Posterior cingulate gyrus (tissue), 11 donors: Measurements from ENCODE around the gene DHPS.

Experiments used
- DNase-seq, 10 donors: peaks; one replicate each; pipeline versions ENCODE4 v3.0.0 to v3.0.0-alpha.2; 2020 to 2021; ENCODE audit warnings: mixed read lengths in 3 of 10
- intact Hi-C: fragments of 100-400 bp; cut with DNase I; formaldehyde crosslinking; loops from one replicate; pipeline ENCODE4 v1.15.1; 2023

The DHPS gene

DNA sequence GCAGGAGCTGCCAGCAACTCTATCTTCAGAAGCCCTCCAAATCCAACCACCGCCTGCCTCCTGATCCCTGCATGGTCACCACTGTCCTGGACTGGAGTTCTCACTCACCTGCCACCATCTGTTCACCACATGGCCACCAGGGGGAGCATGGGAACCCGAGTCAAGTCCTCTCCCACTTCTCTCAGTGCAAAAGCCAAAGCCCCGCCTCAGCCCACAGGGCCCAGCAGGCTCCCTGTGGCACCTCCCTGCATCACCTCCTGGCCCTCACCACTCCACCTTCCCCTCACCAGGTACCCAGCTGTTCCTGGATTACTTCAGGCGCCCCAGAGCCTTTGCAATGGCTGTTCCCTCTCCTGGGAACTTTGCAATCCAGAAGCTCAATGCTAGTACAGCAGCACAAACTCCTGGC lies 5.3 kb downstream of the DHPS start:
- intact Hi-C loops = no loop called here
- peak; percentile 65 to 96 (median 84) for DNase-seq

DNA sequence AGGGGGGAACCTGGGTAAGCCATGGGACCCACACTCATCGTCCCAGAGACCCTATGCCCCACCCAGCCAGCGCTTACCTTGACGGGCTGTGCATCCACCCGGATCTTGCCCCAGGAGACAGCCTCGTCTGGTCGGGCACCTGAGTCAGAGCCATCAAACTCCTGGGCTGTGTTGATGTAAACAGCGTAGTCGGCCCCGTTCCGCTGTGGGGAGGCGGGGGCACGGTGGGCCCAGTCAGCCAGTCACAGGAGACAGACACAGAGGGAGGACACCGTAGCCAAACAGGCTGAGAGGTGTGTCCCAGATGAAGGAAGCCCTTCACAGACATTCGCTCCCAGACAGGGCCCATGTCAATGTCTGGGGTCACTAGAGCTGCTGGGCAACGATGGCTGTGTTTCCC lies 5.7 kb downstream of the DHPS start:
- intact Hi-C loops = no loop called here
- no peak for DNase-seq

DNA sequence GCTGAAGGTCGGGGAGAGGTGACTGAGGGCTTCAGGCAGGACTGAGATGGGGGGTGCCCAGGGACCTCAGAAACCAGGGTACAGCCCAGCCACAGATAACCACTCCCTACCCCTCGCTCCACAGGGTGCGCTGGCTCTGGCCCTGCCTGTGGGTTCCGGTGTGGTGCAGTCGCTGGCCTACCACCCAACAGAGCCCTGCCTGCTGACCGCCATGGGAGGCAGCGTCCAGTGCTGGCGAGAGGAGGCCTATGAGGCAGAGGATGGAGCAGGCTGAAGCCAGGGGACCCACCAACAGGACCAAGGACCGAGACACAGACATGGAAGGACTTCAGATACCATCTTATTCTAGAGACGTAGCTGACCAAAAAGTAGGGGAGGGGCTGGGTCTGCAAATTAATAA lies 6.3 kb downstream of the DHPS start:
- intact Hi-C loops = no loop called here
- no peak for DNase-seq

DNA sequence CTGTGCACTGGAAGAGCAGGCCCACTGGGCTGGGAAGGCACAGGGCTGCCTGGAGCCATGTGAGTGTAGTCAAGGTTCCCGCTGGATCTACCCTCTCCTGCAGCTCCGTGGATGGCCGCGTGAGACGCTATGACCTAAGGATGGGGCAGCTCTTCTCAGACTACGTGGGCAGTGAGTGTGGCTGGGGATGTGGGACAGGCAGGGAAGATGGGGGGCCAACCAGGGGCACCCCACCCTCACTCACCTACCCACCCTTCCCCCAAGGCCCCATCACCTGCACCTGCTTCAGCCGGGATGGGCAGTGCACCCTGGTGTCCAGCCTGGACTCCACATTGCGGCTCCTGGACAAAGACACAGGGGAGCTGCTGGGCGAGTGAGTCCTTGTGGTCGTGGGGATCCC lies 8.9 kb downstream of the DHPS start:
- intact Hi-C loops = loop anchor here (1.0 kb wide), 1 partner anchor 108 kb away; no protein-coding TSS in a partner anchor
- DNase-seq = no peak

DNA sequence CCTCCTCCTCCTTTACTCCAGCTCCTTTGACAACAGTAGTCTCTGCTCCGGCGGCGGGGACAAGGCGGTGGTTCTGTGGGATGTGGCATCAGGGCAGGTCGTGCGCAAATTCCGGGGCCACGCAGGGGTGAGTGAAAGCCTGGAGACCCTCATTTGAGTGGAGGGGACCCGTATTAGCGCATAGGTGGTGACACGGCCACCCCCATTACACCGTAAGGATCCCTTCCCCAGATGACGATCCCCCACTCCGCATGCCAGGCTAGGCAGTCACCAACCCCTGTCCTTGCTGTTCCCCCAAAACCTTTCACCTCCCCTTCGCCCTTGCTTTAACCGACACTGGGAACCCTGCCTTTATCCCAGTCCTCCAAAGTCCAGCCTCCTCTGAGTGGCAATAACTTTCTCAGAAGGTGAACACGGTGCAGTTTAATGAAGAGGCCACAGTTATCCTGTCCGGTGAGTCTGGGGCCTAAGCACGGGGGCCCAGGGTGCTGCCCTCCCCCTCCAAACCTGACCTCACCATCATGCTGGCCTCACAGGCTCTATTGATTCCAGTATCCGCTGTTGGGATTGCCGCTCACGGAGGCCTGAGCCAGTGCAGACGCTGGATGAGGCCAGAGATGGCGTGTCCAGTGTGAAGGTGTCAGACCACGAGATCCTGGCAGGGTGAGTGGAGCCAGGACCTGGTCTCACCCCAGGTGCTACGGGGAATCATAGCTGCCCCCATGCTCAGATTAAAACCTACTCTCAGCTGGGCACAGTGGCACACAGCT lies 11.3 kb downstream of the DHPS start:
- no peak for DNase-seq
- intact Hi-C loops = no loop called here

DNA sequence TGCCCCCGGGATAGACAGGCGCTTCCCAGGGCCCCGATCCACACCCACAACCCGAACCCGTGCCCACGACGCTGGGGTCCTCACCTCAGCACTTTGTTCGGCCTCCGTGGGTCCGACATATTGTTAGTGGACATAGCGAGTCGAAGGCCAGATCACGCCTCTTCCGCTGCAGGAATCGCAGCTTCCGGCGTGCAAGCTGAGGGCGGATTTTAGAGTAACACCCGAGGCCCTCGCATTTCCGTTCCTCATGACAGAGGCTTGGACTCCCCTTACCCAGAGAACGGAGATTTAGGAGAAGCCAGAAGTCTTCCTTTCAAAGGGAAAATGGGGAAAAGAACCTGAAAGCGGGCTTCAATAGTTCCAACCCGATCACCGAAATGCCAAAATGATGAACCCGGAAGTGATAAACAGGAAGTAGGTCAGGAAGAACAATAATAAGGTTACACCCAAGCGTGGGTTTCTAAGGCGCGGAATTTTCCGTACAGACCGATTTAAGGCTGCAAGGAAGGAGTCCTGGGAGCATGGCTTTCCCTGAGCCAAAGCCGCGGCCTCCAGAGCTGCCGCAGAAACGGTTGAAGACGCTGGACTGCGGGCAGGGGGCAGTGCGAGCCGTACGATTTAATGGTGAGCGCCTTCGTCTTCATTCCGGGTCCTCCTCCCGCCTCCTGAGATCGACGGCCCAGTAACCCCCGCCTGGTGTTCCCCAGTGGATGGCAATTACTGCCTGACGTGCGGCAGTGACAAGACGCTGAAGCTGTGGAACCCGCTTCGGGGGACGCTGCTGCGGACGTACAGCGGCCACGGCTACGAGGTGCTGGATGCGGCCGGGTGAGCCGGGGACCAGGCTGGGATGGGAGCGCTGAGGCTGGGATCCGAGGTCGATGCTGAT lies 12.2 kb downstream of the DHPS start:
- intact Hi-C loops = loop anchor here (1.0 kb wide), 1 partner anchor 12 kb away; the partner anchor contains the start of gene DHPS
- peak; percentile 70 to 97 (median 82) for DNase-seq

DNA sequence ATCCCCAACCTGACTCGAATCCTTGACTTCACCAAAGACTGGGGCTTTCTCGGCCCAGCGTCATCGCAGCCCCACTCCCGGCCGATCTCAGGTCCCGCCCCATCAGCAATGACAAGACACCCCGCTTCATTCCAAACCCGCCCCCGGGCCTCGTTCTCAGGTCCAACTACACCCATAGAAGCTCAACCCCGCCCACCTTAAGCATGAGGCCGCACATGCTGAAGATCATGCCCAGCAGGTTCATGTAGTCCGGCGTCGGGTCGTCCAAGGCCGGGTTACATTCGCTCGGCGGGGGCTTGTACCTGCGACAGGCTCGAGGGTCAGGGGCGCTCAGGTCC lies 12.8 kb downstream of the DHPS start:
- peak in 9 of 10 donors; percentile 25 to 93 (median 53) for DNase-seq
- intact Hi-C loops = loop anchor here (1.0 kb wide), 1 partner anchor 12 kb away; the partner anchor contains the start of gene DHPS

DNA sequence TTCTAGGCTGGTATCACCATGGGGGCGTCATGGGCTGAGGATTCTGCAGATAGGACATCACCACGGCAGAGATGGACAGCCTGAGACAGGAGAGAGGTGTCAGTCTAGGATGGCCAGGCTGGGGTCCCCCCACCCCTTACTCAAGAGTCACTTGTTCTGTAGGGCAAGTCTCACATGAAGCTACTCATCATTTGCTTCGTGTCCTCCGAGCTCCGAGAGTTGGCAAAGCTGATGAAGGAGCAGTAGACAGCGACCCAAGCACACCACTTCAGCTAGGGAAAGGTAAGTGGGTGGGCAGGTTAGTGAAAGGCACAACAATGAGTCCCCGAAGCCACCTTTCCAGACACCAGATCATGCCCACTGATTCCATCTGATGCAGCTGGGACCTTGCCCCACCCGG lies 13.3 kb downstream of the DHPS start:
- DNase-seq = no peak
- intact Hi-C loops = no loop called here

DNA sequence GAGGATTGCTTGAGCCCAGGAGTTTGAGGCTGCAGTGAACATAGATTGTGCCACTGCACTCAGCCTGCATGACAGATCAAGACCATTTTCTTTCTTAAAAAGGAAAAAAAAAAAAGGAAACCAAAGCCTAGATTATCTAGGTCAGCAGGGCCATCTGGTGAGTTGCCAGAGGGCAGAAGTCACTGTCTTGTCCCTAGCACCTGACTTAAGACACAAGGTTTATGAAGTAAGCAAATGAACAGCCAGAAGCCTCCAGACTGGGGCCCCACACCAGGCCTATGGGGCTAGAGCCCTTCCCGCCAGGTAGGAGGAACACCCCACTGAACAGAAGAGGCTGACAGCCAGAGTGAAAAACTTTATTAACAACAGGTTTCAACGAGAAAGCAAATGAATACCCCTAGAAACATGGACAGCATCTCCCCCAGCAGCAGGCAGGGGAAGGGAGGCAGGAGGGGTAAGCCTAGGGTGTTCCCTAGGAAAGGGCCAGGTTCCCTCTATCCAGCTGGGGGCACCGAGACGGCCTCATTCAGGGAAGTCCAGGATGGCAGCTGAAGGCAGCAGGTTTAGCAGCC lies 13.9 kb downstream of the DHPS start:
- intact Hi-C loops = no loop called here
- DNase-seq = no peak

DNA sequence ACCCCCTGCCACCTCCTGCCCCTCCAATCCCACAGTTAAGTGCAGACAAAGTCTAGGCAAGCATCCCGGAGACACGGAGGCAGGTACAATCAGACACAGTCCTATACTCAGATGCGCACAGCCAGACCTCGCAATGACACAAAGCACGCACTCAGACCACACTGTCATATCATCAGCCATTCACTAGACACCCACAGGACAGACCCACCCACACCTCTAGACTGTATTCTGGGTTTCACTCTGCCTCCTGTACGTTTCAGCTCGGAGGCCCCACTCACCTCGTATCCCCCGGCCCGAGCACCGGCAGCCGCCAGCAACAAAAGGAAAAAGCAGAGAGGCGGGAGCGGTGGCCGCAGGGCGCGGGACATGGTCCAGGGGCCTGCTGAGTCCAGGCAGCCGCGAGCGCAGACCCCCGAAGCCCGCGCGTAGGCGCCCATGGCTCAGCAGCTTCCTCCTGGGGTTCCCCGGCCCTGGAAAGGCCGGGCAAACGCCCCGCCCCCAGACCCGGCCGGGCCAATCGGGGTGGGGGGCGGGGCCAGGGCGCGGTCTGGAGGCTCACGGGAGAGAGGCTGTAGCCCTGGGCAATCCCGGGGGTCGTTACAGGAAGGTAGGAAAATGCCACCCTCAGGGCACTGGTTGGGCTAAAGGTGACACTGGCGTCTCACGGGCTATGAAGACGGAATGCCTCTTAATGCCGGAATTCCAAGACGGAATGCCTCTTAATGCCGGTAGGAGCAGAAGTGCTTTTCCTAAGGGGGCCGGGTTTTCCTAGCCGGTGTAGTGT lies 15.2 kb downstream of the DHPS start, which contains the start of the genes MAN2B1 and WDR83:
Gene MAN2B1, minus strand, starts transcription at position 478 of the 784 bp plus-strand sequence. Its CDS starts 41 bp downstream, at position 437.
Gene WDR83, plus strand, starts transcription at position 543 of the 784 bp plus-strand sequence. CDS start 2,984 bp downstream, outside the sequence.
- peak; percentile 47 to 95 (median 69) for DNase-seq
- intact Hi-C loops = no loop called here

DNA sequence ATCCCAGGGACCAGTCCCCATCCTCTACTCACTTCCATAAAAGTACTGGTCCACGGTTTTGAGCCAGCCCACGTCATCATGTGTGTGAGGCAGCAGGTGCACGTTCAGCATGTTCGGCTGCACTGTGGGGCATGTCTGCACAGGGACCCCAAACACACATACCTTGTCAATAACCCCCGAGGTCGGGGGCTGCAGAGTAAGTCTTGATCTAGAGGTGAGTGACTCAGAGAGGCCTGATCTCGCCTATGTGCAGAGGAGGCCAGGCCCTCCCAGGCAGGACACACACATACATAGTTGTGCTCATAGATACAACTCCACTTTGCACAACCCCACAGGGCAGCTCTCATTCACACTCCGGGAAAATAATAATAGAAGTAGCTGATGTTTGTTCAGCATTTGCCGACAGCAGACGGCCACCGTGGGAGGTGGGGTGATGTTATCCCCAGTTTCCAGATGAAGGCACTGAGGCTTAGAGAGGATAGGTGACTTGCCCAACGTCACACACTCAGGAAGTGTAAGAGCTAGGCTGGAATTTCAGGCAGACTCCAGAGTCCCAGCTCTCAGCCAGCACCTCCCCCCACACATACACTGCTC lies 15.9 kb downstream of the DHPS start:
- intact Hi-C loops = no loop called here
- DNase-seq = peak in 1 of 10 donors; percentile 75

DNA sequence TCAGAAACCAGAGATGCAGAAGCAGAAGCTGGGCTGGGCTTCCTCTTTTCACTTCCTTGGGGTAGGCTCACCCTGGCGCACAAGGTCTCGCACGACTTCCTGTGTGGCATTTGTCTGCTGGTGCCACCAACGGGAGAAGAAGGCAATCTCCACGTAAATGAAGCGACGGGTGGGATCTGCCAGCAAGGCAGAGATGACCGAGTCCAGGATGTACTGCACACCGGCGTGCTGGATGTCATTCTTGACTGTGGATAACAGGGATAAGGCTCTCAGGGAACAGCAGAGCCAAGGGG lies 16.5 kb downstream of the DHPS start:
- peak in 4 of 10 donors; percentile 13 to 86 (median 31) for DNase-seq
- intact Hi-C loops = no loop called here

DNA sequence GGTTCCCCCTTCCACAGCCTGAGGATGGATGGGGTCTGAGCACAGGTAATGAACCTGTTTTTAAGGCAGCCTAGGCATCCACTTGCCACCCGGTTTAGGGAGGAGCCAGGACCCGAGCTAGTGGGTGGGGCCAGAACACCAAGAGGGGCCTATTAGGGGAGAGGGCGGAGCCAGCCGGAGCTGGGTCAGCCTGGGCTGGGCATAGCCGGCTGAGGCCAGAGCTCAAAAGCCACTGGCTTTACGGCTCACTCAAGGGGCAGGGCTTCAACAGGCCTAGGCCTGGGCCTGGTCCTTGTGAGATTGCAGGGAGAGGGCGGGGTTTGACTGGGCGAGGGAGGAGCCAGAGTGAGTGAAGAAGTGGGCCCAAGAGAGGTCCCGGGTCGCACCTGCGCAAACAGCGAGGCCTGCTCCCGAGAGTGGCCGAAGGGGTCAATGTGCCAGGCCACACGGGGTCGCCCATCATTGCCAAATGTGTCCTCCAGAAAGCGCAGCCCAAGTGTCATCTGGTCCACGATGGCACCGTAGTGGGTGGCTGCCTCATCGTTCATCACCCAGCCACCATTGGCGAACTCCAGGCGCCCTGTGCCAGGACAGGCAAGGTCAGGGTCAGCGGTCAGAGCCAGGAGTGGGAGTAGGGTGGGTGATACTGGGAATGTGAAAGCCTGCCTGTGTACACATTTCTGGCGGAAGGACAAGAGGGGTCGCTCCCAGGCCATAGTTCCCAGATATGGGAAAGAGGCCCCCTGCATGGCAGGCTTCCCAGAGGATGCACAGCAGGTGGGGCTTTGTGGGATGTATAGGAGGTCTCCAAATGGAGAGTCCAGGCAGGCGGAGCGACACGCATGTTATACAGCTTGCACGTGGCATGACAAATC lies 17.0 kb downstream of the DHPS start:
- DNase-seq = no peak
- intact Hi-C loops = no loop called here

DNA sequence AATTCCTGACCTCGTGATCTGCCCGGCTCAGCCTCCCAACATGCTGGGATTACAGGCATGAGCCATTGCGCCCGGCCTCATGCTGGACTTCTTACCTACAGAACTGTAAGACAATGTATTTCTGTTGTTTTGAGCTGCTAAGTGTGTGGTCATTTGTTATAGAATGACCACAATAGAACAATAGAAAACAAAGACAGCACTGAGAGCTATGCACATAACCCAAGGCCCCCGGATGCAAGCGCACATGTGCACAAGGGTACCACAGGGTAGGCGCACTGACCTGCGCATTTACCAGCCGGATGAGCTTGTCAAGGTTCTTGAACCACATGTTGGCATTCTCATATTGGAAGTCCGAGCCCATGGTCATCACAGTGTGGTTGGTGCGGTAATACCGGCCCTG lies 20.7 kb downstream of the DHPS start:
- DNase-seq = peak in 3 of 10 donors; percentile 23 to 86 (median 32)
- intact Hi-C loops = no loop called here

DNA sequence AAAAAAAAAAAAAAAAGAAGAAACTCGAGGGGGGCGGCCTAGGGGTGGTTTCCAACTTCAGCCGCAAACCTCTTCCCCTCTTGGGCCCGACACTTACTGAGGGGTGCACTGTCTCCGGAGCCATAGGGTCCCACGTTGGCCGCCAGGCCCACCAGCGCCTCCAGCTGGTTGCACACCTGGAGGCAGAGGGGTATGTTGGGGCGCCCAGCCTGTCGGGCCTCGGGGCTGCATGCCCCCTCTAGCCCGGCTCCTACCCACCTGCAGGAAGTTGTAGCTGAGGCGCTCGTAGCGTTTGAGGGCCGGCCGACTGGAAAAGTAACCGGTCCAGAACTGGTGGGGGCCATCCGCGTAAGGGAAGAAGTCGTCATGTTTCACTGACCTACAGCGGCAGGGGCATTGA lies 23.7 kb downstream of the DHPS start:
- no peak for DNase-seq
- intact Hi-C loops = no loop called here

DNA sequence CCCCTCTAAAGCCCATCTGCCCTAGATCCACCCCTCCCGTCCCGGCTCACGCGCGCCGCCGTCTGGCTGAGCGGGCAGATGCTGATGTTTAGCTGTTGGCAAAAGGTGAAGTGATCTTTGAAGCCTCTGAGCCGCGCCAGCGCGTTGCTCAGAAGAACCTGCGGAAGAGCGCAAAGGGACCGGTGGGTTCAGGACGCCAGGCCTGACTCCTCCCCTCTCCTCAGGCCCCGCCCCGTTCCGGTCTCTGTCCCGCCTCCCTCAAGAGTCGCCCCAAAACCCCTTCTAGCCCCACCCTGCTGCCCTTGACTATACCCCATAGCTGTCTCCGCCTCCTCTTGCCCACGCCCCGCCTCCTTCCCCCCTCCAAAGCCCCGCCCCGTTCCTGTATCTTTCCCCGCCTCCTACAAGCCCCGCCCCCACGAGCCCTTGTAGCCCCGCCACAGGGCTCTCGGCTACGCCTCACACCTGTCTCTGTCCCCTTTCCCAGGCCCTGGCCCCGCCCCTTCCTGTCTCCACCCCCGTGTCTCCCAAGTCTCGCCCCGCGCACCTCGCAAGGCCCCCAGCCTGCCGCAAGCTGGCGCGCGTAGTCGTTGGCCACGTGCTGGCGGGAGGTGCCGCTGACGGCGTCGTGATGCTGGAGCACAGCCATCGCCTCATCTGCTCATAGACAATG lies 24.6 kb downstream of the DHPS start:
- intact Hi-C loops = no loop called here
- no peak for DNase-seq

DNA sequence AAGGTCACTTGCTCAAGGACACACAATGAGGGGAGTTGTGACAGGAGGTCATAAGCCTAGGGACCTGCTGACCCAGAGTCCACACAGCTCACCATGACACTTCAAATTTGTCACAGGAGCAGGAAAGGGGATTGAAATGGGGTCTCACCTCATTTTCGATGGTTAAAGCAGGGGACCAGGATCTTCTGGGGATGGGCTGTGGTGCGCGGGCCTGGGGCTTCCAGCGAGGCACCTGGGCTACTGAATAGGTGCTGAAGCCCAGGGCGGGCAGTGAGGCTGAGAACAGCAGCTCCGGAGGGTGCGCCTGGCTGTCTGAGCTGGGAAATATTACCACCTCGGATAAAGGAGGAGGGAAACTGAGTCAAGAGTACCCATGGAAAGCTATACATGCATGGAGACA lies 26.1 kb downstream of the DHPS start:
- intact Hi-C loops = no loop called here
- no peak for DNase-seq

DNA sequence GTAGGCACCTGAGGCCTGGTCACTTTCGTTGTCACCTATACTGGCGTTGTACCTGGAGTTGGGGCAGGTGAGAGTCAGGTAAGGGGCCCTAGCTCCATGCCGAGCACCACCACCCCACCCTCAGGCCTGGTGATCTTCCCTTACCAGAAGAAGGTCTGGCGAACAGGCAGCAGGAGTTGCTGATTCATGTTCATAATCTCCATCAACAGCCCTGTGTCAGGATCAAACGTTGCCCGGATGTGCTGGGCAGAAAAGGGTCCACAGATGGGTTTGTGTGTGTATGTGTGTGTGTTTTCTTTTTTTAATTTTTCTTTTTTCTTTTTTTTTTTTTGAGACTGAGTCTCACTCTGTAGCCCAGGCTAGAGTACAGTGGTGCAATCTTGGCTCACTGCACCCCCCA lies 29.5 kb downstream of the DHPS start:
- intact Hi-C loops = no loop called here
- peak in 2 of 10 donors; percentile 13 to 25 for DNase-seq
